Smooth muscle cell (in vitro differentiated cells): ENCODE data around the gene ACP2. TPM values are rescaled to one million over a fixed set of nuclear protein-coding genes. Genes with fewer than 3 reads are reported as not detected.
A peak's percentile ranks its signal among the peaks of the same experiment; 100 is the strongest.

Source experiments
- DNase-seq: peaks from one replicate; lab custom pipeline; 2025; ENCODE audit not compliant: unreplicated experiment; lab: John Stamatoyannopoulos, UW
- H2AFZ ChIP-seq: fragments of 200-600 bp; sonication (generic); 2 replicates; pipeline ENCODE4 v1.6.0; 2016; ENCODE audit warnings: antibody characterized with exemption, low read depth, mild to moderate bottlenecking
- H3F3A ChIP-seq: fragments of 200-600 bp; sonication (generic); 2 replicates; pipeline ENCODE4 v1.6.0; 2017; ENCODE audit warnings: antibody characterized with exemption, low read depth
- H3K27ac ChIP-seq: fragments of 200-600 bp; sonication (generic); 2 replicates; pipeline ENCODE4 v1.5.1; 2016; ENCODE audit warnings: low read depth, mild to moderate bottlenecking
- H3K27me3 ChIP-seq: fragments of 200-600 bp; sonication (generic); 2 replicates; pipeline ENCODE4 v1.6.1; 2016; ENCODE audit warnings: low read depth, mild to moderate bottlenecking
- H3K36me3 ChIP-seq: fragments of 200-600 bp; sonication (generic); 2 replicates; pipeline ENCODE4 v1.5.1; 2016; ENCODE audit warnings: low read depth
- H3K4me1 ChIP-seq: fragments of 200-600 bp; sonication (generic); 2 replicates; pipeline ENCODE4 v1.5.1; 2016; ENCODE audit warnings: low read depth
- H3K4me2 ChIP-seq: fragments of 200-600 bp; sonication (generic); 2 replicates; pipeline ENCODE4 v1.6.0; 2016; ENCODE audit warnings: mild to moderate bottlenecking
- H3K4me3 ChIP-seq: fragments of 200-600 bp; sonication (generic); 2 replicates; pipeline ENCODE4 v1.5.1; 2016; ENCODE audit warnings: mild to moderate bottlenecking
- H3K79me2 ChIP-seq: fragments of 200-600 bp; sonication (generic); 2 replicates; pipeline ENCODE4 v1.6.0; 2016; ENCODE audit warnings: low read depth, mild to moderate bottlenecking
- H3K9ac ChIP-seq: fragments of 200-600 bp; sonication (generic); 2 replicates; pipeline ENCODE4 v1.6.0; 2016; ENCODE audit warnings: low read depth
- H3K9me3 ChIP-seq: fragments of 200-600 bp; sonication (generic); replicated peaks from 2 replicates; pipeline ENCODE4 v1.5.1; 2016; ENCODE audit warnings: low read depth
- H4K20me1 ChIP-seq: fragments of 200-600 bp; sonication (generic); 2 replicates; pipeline ENCODE4 v1.6.0; 2016; ENCODE audit warnings: low read depth
- CTCF ChIP-seq: fragments of 200-600 bp; sonication (generic); IDR thresholded peaks from 2 replicates; pipeline ENCODE4 v1.5.1; 2017; ENCODE audit warnings: borderline replicate concordance, mild to moderate bottlenecking, antibody characterized with exemption; ENCODE audit not compliant: insufficient read depth, poor library complexity, severe bottlenecking
- WGBS: methylation state at CpG from one replicate; pipeline ENCODE4 v1.1.7; 2016; ENCODE audit warnings: low lambda C conversion rate; 5-methylcytosine and 5-hydroxymethylcytosine counted together
- polyA plus RNA-seq: library from polyadenylated mRNA; unstranded; fragments of >200 nt; fragmentation: Nextera tagmentation; extraction: Ambion mirVana; gene quantifications from 2 replicates; pipeline ENCODE4 v1.2.1, GENCODE V29; 2016
- total RNA-seq: library from RNA; depleted of rRNA; stranded (reverse); fragments of >200 nt; gene quantifications from 2 replicates; pipeline ENCODE4 v1.2.3, GENCODE V29; 2014

ACP2 gene
- total and polyA plus RNA-seq, 2 experiments from 2014 or later = 26.3 to 62.4 TPM

- no peak overlapping the region for H3K4me3 ChIP-seq
- H3K27ac ChIP-seq = no peak overlapping the region
- no peak for DNase-seq
- H3K4me1 ChIP-seq = peaks cover 27% of the 10 kb centered on the region
- H3K36me3 ChIP-seq = peaks cover 10% of the 10 kb centered on the region
- H3K4me2 ChIP-seq = no peak overlapping the region
- peaks cover 51% of the 10 kb centered on the region for H3K79me2 ChIP-seq
- no peak overlapping the region for H2AFZ ChIP-seq
- peaks cover 18% of the 10 kb centered on the region for H3F3A ChIP-seq
- TF ChIP-seq CTCF = no peak
- H3K9me3 ChIP-seq = no peaks in the 10 kb centered on the region
- no peak overlapping the region for H3K9ac ChIP-seq
- no peaks in the 10 kb centered on the region for H3K27me3 ChIP-seq
- WGBS = 81% methylated on average over 11 of the region's 11 CpGs
- peaks cover 66% of the 10 kb centered on the region for H4K20me1 ChIP-seq
Measured at GRCh38 chr11:47271961-47272661, 23.5 kb upstream of the ACP2 start.

GRCh38 chr11:47271328-47271727, 22.7 kb upstream of the ACP2 start:
- peaks cover 60% of the 10 kb centered on the region for H4K20me1 ChIP-seq
- peak overlapping the region; percentile 91 for H3K4me2 ChIP-seq
- H3K27ac ChIP-seq = peak overlapping the region; percentile 9
- H3K4me1 ChIP-seq = peaks cover 27% of the 10 kb centered on the region
- H3K9me3 ChIP-seq = no peaks in the 10 kb centered on the region
- H3K9ac ChIP-seq = no peak overlapping the region
- H3F3A ChIP-seq = peaks cover 18% of the 10 kb centered on the region
- 75% methylated on average over 4 of the region's 4 CpGs for WGBS
- no peak for DNase-seq
- no peaks in the 10 kb centered on the region for H3K27me3 ChIP-seq
- no peak overlapping the region for H2AFZ ChIP-seq
- peaks cover 51% of the 10 kb centered on the region for H3K79me2 ChIP-seq
- TF ChIP-seq CTCF = no peak
- H3K36me3 ChIP-seq = peaks cover 3% of the 10 kb centered on the region
- peak overlapping the region; percentile 80 for H3K4me3 ChIP-seq

- Histone ChIP-seq H4K20me1 (peaks cover 52% of the 10 kb centered on the region), H3K9ac (peak overlapping the region; percentile 78), H3K4me1 (peaks cover 27% of the 10 kb centered on the region), H3K27me3 (no peaks in the 10 kb centered on the region), H3K79me2 (peaks cover 50% of the 10 kb centered on the region), H3K4me2 (peak overlapping the region; percentile 91), H3K36me3 (no peaks in the 10 kb centered on the region), H3K9me3 (no peaks in the 10 kb centered on the region), H3K27ac (peak overlapping the region; percentile 88), H3F3A (peaks cover 18% of the 10 kb centered on the region), H2AFZ (no peak overlapping the region), H3K4me3 (peak overlapping the region; percentile 80)
- WGBS = 13% methylated on average over 15 of the region's 34 CpGs
- no peak for DNase-seq
- no peak for TF ChIP-seq CTCF
Measured at GRCh38 chr11:47270331-47271271, 22.0 kb upstream of the ACP2 start.
